Activated CD8-positive, alpha-beta T cell treated with anti-CD3 and anti-CD28 coated beads for 36 hours (primary cell): ENCODE measurements around the gene TUBA3D. TPM values are rescaled to one million over a fixed set of nuclear protein-coding genes. Genes with fewer than 3 reads are reported as not detected.

Source experiments
- microRNA-seq: library from miRNA; unstranded; fragments of <30 nt; microRNA quantifications from one replicate; pipeline ENCODE4 v1.2.0, GENCODE V29; 2022; ENCODE audit warnings: borderline microRNAs expressed, borderline replicate concordance
- total RNA-seq, 2 experiments: library from RNA; stranded (reverse); gene quantifications; one replicate each; pipeline ENCODE4 v1.2.3, GENCODE V29; 2021

Gene TUBA3D
- total RNA-seq, 2 experiments from 2014 or later, result not detected

Small RNAs within 50 kb of the gene (microRNA-seq; reads per million reads assigned to microRNA genes)
- 1.2 reads per million for gene MIR4784

Other genes starting within 250 kb of the TUBA3D start
- not detected for gene RAB6D, start 112.0 kb upstream of the TUBA3D start, total RNA-seq
- 100 to 1,000 TPM; 158 to 162 TPM for gene MZT2A, start 16.3 kb downstream of the TUBA3D start, total RNA-seq
- 10 to 100 TPM; 10.2 to 10.4 TPM for gene CCDC74A, start 51.8 kb downstream of the TUBA3D start, total RNA-seq